ENCODE measurements around the gene SLC2A9. TPM values are rescaled to one million over a fixed set of nuclear protein-coding genes. Genes with fewer than 3 reads are reported as not detected.

Gene SLC2A9
- total and polyA plus RNA-seq, 2 of the 4 experiments (the other 2 are of a cell fraction) = 0.72 to 2.1 TPM

DNA sequence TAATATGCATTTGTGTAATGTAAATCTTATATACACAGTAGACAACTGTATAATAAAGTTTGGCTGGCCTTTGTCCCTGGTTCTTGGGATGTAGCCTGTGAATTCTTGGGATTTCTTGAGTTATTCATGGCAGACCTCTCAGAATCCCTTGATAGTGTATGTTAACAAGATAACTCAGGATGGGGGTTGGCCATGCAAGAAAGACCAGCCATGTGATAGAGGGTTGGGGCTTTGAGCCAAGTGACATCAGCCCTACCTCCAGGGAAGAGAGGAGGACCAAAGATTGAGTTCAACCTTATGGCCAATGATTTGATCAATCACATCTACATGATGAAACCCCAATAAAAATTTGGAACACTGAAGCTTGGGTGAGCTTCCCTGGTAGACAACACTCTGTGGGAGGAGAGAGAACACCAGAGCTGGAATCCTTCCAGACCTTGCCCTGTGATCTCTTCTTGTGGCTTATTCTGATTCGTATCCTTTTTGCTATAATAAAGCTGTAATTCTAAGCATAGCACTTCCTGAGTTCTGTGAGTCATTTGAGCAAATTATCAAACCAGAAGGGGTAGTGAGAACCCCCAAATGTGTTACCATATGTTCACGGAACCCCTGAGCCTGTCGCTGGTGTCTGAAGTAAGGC lies 11.3 kb downstream of the SLC2A9 start:
- in situ Hi-C loops (cut with MboI; ENCODE audit: low sequenced_read_pairs) = no loop called here
- H3K4me3 ChIP-seq (ENCODE audit: insufficient read depth, low read depth, low read length) = no peak overlapping the region

More for the DNA sequence above, 11.3 kb downstream of the SLC2A9 start:
- dilution Hi-C loops (cut with HindIII; ENCODE audit: low sequenced_read_pairs, unreplicated experiment) = no loop called here
- H2BK5ac ChIP-seq (ENCODE audit: low read depth, low read length, poor library complexity, severe bottlenecking) = no peak overlapping the region
- H2BK120ac ChIP-seq (ENCODE audit: low read depth, low read length) = no peak overlapping the region
- H4K8ac ChIP-seq (ENCODE audit: low read depth in 2 of 2, low read length in 2 of 2) = no peak overlapping the region
- H3K36me3 ChIP-seq (ENCODE audit: control insufficient read depth, insufficient read depth, low read length) = no peaks in the 10 kb centered on the region
- ChIA-PET POLR2A (ENCODE audit: unreplicated experiment) (no interaction called here), CTCF (no interaction called here)
- no peak overlapping the region for H4K91ac ChIP-seq (ENCODE audit: insufficient read depth, low read depth, low read length)
- peaks cover 3% of the 10 kb centered on the region; the same call in 1 of the 2 replicates for H3K9me1 ChIP-seq (ENCODE audit: insufficient read depth, low read length)
- peaks cover 22% of the 10 kb centered on the region; the same call in 1 of the 2 replicates for H3K4me1 ChIP-seq (ENCODE audit: control insufficient read depth, insufficient read depth, low read length)
- DNase-seq (no peak), ATAC-seq (ENCODE audit: low read depth) (peak; percentile 21)
- H3K23ac ChIP-seq (ENCODE audit: low read depth, low read length) = no peak overlapping the region
- no peak overlapping the region for H3K56ac ChIP-seq (ENCODE audit: extremely low read depth, insufficient read depth, low read length)
- H3K79me1 ChIP-seq (ENCODE audit: low read depth in 1 of 2, low read length in 2 of 2) = no peaks in the 10 kb centered on the region
- H3K9ac ChIP-seq (ENCODE audit: low read depth, low read length) = no peak overlapping the region
- H3K9me3 ChIP-seq (ENCODE audit: control insufficient read depth, insufficient read depth, low read length) = no peaks in the 10 kb centered on the region
- 83% methylated on average over 1 of the region's 3 CpGs; no CpG with 5 or more reads in 1 of the 2 experiments for WGBS, 2 experiments (ENCODE audit: extremely low coverage in 2 of 2, insufficient read length in 1 of 2)
- intact Hi-C loops (cut with micrococcal nuclease) = loop anchor here (10.0 kb wide), 1 partner anchor 305 kb away; no protein-coding TSS in a partner anchor
- H3K14ac ChIP-seq (replicated peaks; ENCODE audit: low read depth, low read length) = no peak overlapping the region
- no peaks in the 10 kb centered on the region for H3K27me3 ChIP-seq (ENCODE audit: control insufficient read depth, insufficient read depth, low read length)
- H4K5ac ChIP-seq (ENCODE audit: low read depth, low read length) = no peak overlapping the region; the same call in 1 of the 2 replicates
- peak overlapping the region; percentile 54; the same call in 1 of the 2 replicates for H3K18ac ChIP-seq (ENCODE audit: low read depth, low read length)
- TF ChIP-seq, protein P1, sequence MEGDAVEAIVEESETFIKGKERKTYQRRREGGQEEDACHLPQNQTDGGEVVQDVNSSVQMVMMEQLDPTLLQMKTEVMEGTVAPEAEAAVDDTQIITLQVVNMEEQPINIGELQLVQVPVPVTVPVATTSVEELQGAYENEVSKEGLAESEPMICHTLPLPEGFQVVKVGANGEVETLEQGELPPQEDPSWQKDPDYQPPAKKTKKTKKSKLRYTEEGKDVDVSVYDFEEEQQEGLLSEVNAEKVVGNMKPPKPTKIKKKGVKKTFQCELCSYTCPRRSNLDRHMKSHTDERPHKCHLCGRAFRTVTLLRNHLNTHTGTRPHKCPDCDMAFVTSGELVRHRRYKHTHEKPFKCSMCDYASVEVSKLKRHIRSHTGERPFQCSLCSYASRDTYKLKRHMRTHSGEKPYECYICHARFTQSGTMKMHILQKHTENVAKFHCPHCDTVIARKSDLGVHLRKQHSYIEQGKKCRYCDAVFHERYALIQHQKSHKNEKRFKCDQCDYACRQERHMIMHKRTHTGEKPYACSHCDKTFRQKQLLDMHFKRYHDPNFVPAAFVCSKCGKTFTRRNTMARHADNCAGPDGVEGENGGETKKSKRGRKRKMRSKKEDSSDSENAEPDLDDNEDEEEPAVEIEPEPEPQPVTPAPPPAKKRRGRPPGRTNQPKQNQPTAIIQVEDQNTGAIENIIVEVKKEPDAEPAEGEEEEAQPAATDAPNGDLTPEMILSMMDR (conservative IDR thresholded peaks at IDR 0.05; ENCODE audit: low read depth, low read length) = no peak
- TF ChIP-seq NFE2L2 (IDR thresholded peaks at IDR 0.05; ENCODE audit: low read depth, low read length) (no peak), MAZ (IDR thresholded peaks at IDR 0.05; ENCODE audit: borderline replicate concordance, low read depth, low read length) (no peak), SMC3 (IDR thresholded peaks at IDR 0.05; ENCODE audit: low read depth, low read length) (no peak), RCOR1 (IDR thresholded peaks at IDR 0.05; ENCODE audit: insufficient replicate concordance, low read length) (no peak), CHD1 (IDR thresholded peaks at IDR 0.05; ENCODE audit: low read depth, low read length) (no peak), MAFK (IDR thresholded peaks at IDR 0.05; ENCODE audit: low read depth, low read length) (no peak), FOS (IDR thresholded peaks at IDR 0.05; ENCODE audit: low read depth, low read length) (no peak), POLR2A (IDR thresholded peaks at IDR 0.05; ENCODE audit: low read depth, low read length) (no peak), RFX5 (IDR thresholded peaks at IDR 0.05; ENCODE audit: low read depth, low read length) (no peak), CEBPB (IDR thresholded peaks at IDR 0.05; ENCODE audit: low read depth, low read length) (no peak), BHLHE40 (IDR thresholded peaks at IDR 0.05; ENCODE audit: low read depth, low read length) (no peak), MXI1 (IDR thresholded peaks at IDR 0.05; ENCODE audit: borderline replicate concordance, low read depth, low read length) (no peak), RAD21 (IDR thresholded peaks at IDR 0.05; ENCODE audit: low read length) (no peak)
- TF ChIP-seq, protein P2, sequence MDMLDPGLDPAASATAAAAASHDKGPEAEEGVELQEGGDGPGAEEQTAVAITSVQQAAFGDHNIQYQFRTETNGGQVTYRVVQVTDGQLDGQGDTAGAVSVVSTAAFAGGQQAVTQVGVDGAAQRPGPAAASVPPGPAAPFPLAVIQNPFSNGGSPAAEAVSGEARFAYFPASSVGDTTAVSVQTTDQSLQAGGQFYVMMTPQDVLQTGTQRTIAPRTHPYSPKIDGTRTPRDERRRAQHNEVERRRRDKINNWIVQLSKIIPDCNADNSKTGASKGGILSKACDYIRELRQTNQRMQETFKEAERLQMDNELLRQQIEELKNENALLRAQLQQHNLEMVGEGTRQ (IDR thresholded peaks at IDR 0.05; ENCODE audit: low read depth, low read length) = no peak
- TF ChIP-seq, protein P3, sequence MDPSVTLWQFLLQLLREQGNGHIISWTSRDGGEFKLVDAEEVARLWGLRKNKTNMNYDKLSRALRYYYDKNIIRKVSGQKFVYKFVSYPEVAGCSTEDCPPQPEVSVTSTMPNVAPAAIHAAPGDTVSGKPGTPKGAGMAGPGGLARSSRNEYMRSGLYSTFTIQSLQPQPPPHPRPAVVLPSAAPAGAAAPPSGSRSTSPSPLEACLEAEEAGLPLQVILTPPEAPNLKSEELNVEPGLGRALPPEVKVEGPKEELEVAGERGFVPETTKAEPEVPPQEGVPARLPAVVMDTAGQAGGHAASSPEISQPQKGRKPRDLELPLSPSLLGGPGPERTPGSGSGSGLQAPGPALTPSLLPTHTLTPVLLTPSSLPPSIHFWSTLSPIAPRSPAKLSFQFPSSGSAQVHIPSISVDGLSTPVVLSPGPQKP (IDR thresholded peaks at IDR 0.05; ENCODE audit: borderline replicate concordance, low read depth, low read length) = no peak
- BruUV-seq (replicated peaks) = no TSS peak
- no peak overlapping the region for H3K4ac ChIP-seq (ENCODE audit: low read depth, low read length)
- H3K4me2 ChIP-seq (ENCODE audit: low read depth, low read length) = no peak overlapping the region; the same call in 1 of the 2 replicates
- no peak overlapping the region for H2AK9ac ChIP-seq (replicated peaks; ENCODE audit: low read depth, low read length, poor library complexity)
- H2AFZ ChIP-seq (replicated peaks; ENCODE audit: low read length, poor library complexity) = no peak overlapping the region
- H2AK5ac ChIP-seq (ENCODE audit: low read depth, low read length) = no peak overlapping the region
- peak overlapping the region; percentile 51; the same call in 1 of the 2 replicates for H3K27ac ChIP-seq (ENCODE audit: insufficient read depth, low read length)
- H2BK15ac ChIP-seq (ENCODE audit: low read depth, low read length) = no peak overlapping the region
- no peaks in the 10 kb centered on the region for H4K20me1 ChIP-seq (ENCODE audit: insufficient read depth, low read length)
- no peak overlapping the region for H2BK20ac ChIP-seq (ENCODE audit: low read depth, low read length)
